Measurements from ENCODE around the gene ZNF318.

The ZNF318 gene

GRCh38 chr6:43299338-43300293, 69.8 kb downstream of the ZNF318 start:
- no peak for DNase-seq

GRCh38 chr6:43298565-43299337, 70.7 kb downstream of the ZNF318 start:
- DNase-seq, result no peak

- DNase-seq, result no peak
Observed at GRCh38 chr6:43297644-43298564, 71.5 kb downstream of the ZNF318 start, which contains the start of gene SLC22A7. SLC22A7 (plus strand) TSS chr6:43298260; CDS start chr6:43298359, 99 bp downstream.

DNA sequence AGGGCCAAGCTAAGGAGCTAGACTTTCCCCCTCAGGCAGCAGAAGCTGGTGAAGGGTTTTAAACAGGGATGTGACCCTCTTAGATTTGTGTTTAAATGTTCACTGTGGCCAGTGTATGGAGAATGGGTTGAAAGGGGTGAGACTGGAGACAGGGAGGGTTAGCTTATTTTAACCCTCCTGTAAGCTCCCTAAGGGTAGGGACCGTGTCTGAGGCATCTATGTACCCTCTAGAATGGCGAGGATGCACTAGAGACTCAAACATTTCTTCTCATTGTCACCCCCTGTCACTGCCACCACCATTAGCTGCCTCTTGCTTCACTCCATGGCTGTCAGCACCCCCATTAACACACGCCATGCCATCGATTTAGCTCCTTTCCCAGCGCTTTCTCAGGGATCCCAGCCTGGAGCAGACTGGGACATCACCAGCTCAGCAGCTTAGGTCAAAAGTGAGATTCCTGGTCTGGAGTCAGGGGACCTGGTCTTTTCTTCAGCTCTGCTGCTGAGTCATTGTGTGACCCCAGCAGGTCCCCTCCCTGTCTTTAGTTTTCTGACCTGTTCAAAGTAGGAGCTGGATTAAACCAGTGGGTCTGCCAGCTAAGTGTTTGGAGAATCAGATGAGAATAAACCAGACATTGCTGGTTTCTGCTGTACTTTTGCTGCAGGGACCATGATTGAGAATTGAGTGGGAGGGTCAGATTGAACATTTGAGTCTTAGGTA, 72.5 kb downstream of the ZNF318 start:
- no peak for DNase-seq

DNA sequence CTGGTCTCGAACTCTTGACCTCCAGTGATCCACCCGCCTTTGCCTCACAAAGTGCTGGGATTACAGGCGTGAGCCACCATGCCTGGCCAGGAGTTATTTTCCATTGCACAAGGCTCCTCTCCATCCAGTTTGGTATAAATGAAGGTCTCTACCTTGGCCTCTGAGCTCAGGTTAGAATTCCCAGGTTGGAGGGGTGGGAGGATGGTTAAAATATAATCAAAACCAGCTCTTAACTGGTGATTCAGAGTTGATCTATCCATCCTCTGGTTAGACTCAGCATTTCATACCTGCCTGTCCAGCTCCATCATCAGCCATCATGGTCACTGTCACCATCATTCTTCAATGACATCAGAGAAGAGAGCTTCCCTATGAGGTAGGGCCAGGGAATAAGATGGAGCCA, 74.0 kb downstream of the ZNF318 start:
- DNase-seq, result no peak

DNA sequence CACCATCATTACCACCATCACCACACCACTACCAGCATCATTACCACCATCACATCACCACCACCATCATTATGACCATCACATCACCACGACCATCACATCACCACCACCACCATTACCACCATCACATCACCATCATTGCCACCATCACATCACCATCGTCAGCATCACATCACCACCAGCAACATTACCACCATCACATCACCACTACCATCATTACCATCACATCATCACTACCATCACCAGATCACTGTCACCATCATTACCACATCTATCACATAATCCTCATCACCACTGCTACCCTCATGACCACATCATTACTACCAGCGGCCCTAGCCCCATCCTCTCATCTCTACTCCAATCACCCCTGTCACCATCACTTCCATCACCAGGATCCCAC, 74.9 kb downstream of the ZNF318 start:
- DNase-seq, result no peak

DNA sequence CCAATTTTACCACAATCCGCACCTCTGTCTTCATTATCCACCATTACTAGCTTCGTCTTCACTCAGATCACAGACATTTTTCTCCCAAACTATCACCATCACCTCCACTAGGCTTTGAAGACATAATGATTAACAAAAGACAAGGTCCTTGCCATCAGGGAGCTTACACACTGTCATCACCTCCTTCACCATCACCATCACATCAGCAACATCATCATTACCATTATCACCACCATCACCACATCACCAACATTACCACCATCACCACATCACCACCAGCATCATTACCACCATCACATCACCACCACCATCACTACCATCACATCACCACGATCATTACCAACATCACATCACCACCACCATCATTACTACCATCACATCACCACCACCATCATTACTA, 75.7 kb downstream of the ZNF318 start:
- DNase-seq, result no peak

DNA sequence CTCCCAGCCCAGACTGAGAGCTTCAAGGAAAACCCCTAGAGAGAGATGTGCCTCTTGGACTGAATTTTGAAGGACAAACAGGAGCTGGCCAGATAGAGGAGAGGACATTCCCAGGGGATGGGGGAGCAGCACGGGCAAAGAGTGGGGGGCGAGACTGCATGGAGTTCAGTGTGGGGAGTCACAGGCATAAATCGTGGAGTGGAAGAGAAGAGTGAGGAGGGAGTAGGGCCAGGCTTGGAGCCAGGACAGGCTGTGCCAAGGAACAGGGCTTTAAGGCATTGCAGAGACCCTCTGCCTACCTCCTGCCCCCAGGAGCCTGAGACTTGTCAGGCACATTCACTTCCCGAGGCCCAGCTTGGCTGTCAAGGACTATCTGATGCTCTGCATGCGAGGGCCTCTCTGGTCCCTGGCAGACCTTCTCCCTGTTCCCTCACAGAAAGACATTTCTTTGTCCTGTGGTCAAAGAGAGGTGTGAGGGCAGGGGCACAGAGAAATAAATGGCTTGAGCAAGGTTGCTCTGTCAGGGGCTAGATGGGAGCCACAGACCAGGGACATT, 76.6 kb downstream of the ZNF318 start:
- no peak for DNase-seq

DNA sequence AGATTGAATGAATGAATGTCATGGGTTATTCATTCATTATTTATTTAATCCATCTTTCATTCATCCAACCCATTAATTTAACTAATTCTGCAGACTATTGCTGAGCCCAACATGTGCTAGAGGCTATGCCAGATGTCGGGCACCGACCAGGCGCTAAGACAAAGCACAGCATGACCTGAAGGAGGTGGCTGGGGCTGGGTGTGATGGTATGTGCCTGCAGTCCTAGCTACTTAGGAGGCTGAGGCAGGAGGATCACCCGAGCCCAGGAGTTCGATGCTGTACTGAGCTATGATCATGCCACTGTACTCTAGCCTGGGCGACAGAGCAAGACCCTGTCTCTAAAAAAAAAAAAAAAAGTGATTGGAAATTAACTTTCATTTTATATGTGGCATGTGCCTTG, 77.1 kb downstream of the ZNF318 start:
- no peak for DNase-seq

GRCh38 chr6:43291708-43292107, 77.7 kb downstream of the ZNF318 start:
- DNase-seq, result no peak

GRCh38 chr6:43290905-43291355, 78.5 kb downstream of the ZNF318 start:
- DNase-seq, result no peak

DNA sequence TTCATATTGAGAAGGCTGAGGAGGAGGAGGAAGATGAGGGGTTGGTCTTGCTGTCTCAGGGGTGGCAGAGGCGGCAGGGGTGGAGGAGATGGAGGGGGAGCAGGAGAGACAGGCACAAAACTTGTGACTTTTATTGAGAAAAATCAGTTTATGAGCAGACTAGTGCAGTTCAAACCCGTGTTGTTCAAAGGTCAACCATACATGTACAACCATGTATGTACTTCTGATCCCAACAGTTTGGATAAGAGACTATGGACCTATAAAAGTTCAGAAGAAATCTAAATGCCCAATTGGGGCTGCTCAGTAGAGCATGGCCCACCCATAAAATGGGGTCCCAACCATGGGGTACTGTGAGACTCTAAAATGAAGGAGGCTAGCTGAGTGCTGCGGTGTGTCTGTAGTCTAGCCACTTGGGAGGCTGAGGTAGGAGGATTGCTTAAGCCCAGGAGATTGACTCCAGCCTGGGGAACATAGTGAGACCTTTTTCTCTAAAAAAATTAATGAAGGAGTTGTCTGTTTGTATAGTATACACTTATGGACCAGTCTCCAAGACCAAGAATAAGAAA, 79.0 kb downstream of the ZNF318 start:
- DNase-seq, result no peak

GRCh38 chr6:43287717-43288679, 81.4 kb downstream of the ZNF318 start:
- no peak for DNase-seq

DNA sequence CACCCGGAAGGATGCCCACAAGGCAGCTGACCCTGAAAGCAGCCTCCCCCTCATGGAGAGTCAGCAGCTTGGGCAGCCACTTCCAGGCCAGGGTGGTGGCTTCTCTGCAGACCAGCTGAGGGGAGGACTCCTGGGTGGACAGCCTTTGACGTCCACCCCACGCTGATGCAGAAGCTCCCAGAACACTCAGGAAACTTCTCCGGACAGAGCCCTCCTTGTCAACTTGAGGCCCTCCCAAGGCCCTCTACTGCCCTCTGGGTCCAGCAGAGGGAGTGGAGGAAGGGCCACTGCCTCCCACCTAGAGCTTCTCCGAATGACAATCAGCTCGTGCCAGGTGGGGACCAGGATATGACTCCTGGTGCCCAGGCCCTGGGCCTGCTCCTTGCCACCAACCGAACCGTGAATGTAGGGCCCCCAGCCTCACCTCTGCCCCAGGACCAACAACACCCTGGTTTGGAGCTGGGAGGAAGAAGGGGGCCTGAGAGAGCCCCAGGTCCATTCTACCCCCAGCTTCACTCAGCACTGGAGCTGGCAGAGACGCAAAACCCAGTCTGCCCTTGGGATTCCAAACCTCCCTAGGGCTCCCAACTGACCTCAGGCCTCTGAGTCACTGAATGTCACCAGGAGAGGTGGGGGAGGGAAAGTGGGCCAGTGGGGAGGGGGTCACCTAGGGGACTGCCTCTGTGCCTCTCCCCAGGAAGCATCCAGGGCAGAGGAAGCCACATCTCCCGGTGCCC, 82.3 kb downstream of the ZNF318 start:
- no peak for DNase-seq

DNA sequence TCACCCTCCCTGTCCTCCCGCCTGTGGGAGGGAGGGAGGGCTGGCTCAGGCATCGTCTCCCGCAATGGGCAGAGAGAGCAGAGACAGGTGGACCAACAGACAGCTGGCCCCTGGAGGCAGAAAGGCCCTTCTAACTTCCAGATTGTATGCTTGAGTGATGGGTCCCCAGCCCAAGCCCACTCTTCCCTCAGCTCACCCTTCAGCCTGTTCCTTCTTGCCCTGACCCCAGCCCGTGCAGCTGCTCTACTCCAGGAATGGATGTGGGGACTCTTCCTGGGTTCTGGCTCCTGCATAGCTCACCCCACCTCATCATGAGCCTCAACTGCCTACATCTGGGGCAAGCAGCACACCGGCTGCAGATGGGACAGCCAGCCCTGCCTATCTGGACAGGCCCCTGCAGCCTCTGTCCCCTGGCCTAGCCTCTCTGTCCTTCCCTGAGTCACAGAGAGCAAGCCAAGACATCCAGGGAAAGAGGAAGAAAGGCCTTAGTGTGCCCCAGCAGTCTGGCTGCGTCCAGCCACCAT, 82.9 kb downstream of the ZNF318 start:
- DNase-seq, result no peak

All from NCI-H1417 (cell line).